Stimulated activated CD4-positive, alpha-beta T cell treated with anti-CD3 and anti-CD28 coated beads, TNF-alpha, amount 100 ng/mL, for 1 hour (primary cell): ENCODE results near the gene ATP8A2.

Experiments used
- DNase-seq, 3 donors: peaks; one replicate each; pipeline ENCODE4 v3.0.0-alpha.2; 2020; ENCODE audit warnings: low read depth in 3 of 3, low spot score in 1 of 3

ATP8A2 gene

DNA sequence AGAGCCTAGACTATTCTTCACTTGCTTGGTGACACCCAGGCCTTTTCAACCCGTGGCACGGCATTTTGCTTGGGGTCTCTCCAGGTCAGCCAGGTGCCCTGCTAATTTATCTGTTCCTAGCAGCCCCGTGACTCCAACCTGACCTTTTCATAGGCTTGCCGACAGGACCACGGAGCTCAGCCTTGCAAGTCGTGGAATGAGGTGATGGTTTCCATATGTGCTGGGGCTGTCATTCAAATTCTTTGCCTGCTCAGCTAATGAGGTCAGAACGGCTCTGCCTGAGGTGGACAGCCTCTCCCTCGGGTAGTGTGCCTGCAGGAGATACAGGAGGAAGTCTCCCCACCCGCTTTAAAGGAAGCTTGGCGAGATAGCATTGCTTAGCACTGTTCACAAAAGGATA is 619.0 kb downstream of the ATP8A2 start:
- no peak for DNase-seq

DNA sequence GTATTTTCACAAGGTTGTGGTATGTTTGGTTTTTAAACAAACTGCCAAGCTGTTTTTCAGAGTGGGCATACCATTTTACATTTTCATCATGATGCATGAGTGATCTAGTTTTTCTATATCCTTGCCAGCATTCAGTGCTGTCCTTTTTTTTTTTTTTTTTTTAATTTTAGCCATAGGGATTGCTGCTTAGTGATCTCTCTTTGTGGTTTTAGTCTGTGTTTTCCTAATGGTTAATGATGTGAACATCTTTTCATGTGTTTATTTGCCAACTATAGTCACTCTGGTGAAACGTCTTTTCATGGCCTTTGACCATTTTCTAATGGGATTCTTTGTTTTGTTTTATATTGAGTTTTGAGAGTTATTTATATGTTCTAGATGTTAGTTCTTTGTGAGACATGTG is 620.3 kb downstream of the ATP8A2 start:
- no peak for DNase-seq

DNA sequence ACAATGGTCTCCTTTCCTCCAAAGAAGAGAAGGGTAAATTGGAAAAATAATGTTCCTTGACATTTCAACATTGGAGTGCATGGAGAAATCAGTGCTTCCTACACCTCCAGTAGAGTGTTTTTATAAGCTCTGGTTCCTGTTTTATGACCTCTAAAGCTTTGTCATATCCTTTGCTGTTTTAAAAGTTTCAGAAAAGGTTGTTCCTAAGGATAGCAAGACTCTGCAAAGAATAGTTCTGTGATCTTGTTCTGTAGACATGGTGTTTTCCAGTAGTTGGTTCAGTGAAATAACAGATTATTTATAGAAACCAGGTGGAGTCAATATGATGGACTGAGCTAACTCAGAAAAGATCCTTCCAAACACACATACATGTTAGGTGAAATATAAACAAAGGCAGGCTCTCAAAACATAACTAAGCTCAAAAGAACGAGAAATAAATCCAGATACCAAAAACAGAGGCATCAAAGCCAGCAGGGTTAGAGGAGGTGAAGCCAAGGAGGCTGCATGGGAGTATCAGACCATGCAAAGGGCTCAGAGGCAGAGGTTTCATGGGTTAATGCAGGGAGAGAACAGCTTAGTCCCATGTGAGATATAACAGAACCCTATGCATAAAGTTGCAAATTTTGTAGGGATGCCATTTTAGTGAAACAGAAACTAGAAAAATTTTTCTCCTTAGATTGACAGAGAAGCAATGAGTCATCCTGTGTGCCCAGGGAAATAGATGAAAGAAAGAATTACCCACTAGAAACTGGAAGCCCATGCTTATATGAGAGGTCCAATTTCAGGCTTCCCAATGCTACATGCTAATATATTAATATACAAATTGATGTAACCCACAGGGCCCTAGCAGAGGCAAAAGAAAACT is 635.7 kb downstream of the ATP8A2 start:
- no peak for DNase-seq

DNA sequence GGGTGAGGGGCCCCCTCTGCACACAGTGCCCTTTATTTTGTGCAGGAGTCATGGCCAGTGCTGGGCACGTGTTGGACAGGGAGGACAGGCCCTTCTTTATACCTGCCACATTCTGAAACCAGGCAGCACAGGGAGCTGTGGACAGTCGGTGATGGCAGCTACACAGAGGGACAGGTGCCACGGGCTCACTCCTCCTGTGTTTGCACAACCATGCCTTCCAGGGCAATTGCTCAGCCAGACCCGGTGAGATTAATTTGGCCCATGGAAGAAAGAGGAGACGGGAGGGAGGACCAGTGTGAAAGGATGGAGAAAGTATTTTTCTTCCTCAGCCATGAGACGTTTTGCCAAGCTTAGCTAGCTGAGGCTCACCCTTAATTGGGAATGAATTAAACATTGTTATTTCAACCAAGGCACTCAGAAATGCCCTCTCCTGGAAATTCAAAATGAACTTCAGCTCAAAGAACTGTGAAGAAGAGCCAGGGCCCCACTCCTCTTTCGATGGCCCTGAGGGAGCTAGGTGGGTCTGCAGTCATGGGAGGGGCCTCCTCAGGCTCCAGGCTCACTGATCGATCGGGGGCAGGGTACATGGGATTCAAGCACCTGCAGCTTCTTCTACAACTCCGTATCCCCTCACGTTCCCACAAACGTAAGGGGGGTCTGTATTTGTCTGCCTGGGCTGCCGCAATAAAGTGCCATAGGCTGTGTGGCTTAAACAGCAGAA is 638.9 kb downstream of the ATP8A2 start:
- no peak for DNase-seq

DNA sequence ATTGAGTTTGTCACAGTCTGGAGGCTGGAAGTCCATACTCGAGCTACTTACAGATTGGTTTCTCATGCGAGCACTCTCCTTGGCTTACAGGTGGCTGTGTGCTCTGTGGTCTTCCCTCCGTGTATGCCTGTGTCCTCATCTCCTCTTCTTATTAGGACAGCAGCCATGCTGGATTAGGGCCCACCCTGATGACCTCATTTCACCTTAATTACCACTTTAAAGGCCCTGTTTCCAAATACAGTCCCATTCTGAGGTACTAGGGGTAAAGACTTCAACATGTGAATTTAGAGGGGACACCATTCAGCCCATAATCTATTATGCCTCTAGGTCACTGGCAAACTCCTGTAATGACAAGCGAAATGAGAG is 639.4 kb downstream of the ATP8A2 start:
- no peak for DNase-seq

DNA sequence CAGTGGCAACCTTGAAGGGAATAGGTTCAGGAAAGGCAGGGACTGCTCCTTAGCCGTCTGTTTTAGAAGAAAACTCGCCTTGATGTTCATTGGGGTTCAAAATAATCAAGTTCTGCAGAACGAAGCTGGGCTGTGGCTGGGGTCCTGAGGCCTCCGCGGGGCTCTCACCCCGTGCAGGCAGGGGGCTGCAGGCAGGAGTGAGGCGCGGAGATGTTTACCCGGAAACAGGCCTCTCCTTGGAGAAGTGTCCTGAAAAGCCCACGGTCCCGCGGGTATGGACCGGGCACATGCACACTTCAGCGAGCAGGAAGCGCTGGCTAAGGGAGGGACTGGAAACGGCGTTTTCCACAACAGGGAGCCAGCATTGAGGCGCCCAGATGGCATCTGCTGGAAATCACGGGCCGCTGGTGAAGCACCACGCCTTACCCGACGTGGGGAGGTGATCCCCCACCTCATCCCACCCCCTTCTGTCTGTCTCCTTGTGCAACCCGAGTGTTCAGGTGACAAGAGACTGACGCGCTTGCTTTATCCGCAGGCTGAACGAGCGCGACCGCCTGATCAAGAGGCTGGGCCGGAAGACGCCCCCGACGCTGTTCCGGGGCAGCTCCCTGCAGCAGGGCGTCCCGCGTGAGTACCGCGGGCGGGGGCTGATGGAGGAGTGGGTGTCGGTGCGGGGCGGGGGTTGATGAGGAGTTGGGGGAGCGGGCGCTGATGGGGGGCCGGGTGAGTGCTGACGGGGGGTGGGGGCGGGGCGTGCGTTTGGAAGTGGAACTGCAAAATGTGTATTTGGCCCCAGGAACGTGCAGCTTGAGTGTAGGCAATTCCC is 640.4 kb downstream of the ATP8A2 start:
- DNase-seq = peak in 2 of 3 donors; percentile 19 to 24

DNA sequence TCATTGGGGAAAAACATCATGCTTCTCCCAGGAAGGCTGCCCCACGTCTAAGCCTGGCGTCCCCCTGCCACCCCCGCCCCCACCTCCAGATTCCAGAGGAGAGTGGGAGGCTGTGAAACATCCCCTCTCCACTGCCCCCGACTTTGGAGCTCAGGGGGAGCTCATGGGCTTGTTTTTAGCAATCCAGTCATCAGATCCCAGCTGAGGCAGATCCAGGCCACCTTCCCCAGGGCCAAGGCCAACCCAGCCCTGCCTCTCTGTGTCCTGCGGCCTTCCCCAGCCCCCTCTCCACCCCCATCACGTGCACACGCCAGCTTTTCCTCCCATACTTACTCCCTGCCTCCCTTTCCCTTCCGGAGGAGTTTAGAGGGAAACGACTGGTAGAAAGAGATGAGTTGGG is 641.2 kb downstream of the ATP8A2 start:
- no peak for DNase-seq

DNA sequence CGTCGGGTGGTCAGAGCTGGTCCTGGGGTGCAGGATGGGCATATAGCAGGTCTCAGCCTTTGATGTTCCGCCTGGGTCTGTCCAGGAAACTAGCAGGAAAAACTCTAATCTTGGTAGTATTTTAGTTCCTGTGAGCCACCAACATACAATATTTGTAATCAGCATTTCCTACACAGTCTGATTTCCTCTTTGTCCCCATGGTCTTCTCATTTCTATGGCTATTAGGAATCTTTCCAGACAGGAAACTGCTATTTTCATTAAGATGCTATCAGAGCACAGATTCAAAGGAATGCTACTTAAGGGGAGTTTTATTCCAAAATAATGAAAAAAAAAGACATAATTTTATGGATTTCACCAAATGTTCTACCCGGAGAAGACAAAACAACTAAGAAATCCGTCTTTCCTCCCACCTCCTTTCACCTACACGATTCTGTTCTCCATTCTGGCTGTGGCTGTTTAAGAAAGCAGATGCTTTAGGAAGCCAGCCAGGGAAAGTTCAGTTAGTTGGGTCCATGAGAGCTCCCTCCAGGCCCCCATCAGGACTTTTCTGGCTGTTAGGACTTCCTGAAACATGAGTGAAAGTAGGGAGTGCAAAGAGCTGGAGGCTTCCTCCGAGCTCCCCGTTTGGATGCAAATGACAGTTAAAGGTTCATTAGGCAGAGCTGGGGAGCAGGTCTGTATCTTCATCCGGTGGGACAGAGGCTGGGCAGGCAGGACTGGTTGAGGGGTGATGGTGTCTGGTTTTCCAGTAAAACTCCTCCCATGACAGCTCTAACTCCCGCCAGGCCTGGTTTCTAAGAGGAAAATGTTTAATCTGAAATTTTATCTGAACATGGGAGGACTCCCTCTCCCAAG is 643.7 kb downstream of the ATP8A2 start:
- DNase-seq = no peak

DNA sequence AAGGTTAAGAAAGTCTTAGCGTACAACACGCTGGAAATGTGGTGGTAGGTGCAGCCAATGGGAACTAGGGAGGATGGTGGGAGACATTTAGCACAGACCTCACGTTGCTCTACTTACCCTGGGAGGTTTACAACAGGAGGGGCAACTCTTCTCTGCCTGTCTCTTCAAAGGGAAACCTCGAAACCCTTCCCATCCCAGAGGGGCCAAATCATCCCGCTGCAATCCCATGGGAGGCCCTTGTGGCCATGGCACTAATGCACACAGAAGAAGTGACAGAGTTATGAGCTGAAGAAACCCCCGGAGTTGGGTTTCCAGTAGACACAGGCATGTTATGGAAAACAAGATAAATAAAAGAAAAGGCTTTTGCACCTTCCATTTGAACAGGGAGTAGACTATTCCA is 644.4 kb downstream of the ATP8A2 start:
- DNase-seq = no peak

DNA sequence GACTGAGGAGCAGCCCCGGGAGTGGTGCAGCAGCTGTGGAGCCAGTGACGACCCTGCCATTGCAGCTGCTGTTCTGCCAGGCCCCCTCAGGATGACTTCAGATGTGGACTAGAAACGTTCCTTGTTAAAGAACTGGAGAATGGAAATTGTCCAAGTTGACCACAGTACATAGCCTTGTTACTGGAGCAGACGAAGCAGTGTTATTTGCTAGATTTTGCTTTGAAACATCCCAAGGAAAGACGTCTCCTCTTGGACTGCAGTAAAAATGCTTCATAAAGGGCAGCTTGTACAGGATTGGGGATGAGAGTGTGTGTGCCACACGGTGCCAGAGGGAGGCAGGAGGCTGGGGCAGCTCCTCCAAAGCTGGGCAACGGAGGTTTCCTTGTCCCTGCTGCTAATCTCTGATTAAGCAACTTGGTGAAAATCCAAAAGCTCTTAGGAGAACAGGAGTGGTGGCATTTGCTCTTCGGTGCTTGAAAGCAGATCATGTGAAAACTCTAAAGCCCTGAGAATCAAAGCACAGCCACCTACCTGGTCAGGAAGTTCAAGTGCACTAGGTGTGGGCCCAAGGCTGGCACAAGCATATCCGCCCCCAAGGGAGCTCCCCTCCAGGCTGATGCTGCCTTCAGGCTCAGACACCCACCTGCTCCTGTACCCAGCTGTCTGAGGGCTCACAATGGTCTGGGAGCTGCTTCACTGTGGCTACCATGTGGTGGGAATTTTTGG is 645.6 kb downstream of the ATP8A2 start:
- no peak for DNase-seq

DNA sequence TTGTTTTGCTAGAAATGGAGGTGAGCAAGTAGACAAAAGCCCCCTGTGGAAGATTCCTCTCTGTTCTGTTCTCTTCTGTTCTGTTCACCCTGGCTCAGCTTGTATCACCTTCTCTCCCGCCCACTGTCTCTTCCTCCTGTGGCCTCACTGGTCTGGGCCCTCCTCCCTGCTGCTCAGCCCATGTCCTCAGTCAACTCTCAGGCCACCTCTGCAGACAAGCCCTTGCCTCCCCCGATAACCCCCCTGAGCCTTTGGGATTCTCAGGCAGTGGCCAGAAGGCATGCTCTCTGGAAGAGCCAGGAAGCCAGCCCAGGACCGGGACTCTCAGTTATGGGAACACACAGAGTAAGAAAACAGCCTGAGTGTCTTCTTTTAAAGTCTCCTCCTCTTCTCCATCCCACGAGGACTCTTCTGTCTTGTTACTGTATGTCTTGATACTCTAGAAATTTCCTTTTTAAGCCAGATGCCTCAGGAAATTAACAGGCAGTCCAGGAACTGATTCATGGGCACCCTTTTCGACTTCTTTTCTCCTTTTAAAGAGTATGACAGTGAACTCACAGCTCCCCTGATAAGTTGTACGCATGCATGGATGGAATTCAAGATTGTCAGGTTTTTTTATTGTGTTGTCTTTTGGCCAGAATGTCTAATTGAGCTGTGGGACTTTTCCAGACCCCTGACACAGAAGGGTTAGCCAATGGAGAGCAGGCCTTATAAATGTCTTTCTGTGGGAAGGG is 646.3 kb downstream of the ATP8A2 start:
- DNase-seq = no peak

DNA sequence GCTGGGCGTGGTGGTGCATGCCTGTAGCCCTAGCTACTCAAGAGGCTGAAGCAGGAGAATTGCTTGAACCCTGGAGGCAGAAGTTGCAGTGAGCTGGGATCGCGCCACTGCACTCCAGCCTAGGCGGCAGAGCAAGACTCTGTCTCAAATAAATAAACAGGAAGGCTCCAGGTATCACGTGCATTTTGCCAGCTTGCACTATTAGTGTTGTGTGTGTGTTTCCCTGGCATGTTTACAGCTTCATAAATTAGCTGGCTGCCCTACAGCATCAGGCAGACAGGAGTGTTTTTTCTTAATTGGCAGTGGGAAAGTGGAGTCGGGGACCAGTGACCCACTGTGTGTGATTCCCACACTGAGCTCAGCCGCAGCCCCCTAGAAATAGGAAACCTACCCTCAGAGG is 647.5 kb downstream of the ATP8A2 start:
- no peak for DNase-seq

DNA sequence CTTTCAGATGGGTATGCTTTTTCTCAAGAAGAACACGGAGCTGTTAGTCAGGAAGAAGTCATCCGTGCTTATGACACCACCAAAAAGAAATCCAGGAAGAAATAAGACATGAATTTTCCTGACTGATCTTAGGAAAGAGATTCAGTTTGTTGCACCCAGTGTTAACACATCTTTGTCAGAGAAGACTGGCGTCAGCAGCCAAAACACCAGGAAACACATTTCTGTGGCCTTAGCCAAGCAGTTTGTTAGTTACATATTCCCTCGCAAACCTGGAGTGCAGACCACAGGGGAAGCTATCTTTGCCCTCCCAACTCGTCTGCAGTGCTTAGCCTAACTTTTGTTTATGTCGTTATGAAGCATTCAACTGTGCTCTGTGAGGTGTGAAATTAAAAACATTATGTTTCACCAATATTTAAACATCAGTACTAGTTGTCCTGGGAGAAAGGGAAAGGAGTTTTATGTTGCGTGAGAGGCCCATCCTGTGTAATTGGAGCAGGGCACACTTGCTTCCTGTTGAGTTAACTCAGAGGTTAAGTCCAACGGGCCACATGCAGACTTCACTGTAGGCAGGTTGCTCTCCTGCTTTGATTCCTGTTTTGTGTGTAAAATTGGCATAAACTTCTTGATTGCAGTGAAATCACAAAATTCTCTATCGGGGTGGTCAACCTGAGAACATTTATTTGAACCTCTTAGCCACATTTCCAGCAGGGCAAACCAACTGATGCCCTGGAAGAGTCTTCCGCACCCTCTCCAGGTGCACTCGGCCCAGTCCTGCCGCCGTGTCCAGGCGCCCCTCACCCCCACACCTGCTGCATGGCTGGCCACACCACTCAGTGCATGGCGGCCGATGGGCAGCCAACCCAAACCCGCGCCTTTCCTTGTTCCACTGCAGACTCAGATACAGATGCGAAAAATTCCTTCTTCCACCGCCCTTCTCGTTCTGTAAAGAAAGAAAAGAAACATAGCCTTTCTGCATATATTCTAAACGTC is 648.4 kb downstream of the ATP8A2 start:
- no peak for DNase-seq

DNA sequence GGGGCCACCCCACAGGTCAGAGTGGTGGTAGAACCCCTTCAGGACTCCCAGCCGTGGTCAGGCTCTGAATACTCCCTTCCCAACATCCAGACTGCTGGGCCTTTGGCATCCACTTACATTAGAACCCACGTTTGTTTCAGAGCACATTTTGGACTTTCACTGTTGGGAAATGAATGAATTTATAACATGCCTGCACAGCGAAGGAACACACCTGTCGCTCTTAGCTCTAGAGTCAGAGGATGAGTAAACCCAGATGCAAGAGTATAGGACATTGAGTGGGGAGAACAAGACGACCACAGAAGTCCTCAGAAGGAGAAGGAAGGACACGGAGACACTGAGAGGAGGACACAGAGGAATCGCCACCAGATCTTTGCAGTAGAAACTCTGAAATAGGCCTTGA is 649.1 kb downstream of the ATP8A2 start:
- no peak for DNase-seq

DNA sequence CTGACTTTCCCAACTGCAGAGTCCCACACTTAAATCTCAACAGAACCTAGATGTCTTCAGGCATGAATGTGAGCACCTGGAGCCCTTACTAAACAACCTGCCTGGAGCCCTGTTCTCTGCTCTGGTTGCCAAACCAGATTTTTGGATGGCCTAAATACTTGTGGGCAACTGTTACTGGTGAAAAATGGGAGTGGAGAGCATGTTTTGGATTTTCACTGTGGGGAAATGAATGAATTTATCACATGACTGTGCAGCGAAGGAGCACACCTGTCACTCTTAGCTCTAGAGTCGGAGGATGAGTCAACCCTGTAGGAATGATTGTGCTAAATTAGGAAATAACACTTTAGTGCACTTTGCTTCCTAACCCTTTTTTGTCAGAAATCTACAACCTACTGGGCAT is 649.7 kb downstream of the ATP8A2 start:
- DNase-seq = no peak

DNA sequence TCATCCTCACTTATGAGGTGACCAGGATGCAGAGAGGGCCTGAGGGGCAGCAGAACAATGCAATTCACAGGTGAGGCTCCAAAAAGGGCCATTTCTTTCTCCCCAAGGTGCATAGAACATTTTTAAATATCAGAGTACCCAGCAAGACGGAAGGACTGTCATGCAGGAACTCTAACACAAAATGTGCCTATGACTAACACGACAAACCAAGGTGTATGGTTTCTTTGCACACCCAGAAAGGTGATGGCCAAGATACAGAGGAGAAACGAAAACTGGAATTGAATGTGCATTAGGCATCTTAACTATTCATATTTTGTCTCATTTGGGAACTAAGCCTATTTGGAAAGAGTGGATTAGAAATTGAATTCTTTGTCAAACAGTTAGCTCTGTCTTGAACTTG is 650.2 kb downstream of the ATP8A2 start:
- DNase-seq = no peak

DNA sequence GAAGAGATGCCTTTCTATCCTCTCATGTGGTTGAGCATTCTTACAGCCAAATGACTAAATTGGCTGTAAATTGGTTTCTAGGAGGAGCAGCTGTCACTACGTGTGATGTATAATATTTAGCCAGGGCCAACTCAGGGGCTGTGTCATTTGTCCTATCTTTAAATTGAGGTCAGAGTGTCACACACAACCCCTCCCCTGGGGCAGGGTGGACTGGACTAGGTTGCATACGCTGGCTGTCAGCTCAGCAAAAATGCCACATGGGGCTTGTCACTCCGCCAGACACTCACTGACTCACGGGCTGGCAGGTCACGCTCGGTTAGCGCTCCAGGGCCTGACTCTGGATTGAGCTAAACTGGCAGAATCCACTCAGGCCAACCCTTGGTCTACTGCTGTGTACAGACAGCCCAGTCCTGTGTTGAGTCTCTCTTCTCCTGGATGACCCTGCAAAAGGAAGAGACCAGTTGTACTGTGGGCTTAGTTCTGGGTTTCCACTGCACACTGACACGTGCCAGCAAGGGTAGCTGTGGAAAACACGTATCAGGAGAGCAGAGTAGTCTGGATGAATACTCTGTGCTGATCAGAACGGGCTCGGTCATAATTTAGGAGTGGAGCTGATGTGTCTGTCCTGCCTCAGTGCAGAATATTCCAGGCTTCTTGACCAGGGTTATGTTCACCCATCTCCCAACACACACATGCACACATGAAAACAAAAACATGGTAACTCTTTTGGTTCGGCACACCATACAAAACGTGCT is 650.9 kb downstream of the ATP8A2 start:
- DNase-seq = no peak

DNA sequence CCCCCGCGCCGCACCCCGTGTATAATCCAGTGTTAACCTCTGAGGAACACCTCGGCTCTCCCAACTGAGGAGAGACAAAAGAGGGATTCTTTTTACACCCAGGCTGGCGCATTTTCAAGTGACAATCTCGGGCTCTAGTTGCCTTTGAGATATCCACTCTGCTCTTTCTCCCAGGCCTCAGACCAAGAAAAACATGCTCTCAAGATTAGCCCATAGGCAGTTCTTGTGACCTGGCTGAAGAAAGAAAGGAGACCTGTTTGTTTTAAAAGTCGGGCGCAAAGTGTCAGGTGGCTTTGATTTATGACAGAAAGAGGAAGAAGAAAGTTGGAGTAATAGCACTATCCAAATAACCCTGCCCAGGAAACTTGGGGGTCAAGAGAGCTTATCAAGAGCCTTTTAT is 652.8 kb downstream of the ATP8A2 start:
- no peak for DNase-seq
